SHP77 treated with DMSO at 0.1 percent for 48 hours (cell line): Measurements from ENCODE around the gene CACNA1C.

Experiments used
- DNase-seq: peaks from one replicate; lab custom pipeline; 2025; lab: John Stamatoyannopoulos, UW

CACNA1C gene

GRCh38 chr12:2343681-2344080 lies 290.9 kb downstream of the CACNA1C start:
- DNase-seq = no peak

- no peak for DNase-seq
Observed at GRCh38 chr12:2344476-2344875, 291.7 kb downstream of the CACNA1C start.

GRCh38 chr12:2344885-2345284 lies 292.1 kb downstream of the CACNA1C start:
- DNase-seq = no peak

- DNase-seq = no peak
Observed at GRCh38 chr12:2345902-2346301, 293.1 kb downstream of the CACNA1C start.

GRCh38 chr12:2346416-2346815 lies 293.6 kb downstream of the CACNA1C start:
- no peak for DNase-seq

- DNase-seq = no peak
Observed at GRCh38 chr12:2347137-2347843, 294.5 kb downstream of the CACNA1C start.

GRCh38 chr12:2347844-2348481 lies 295.2 kb downstream of the CACNA1C start:
- no peak for DNase-seq

- DNase-seq = no peak
Observed at GRCh38 chr12:2348482-2348852, 295.7 kb downstream of the CACNA1C start.

GRCh38 chr12:2351161-2351560 lies 298.4 kb downstream of the CACNA1C start:
- DNase-seq = no peak

- DNase-seq = no peak
Observed at GRCh38 chr12:2352203-2352602, 299.4 kb downstream of the CACNA1C start.

- DNase-seq = no peak
Observed at GRCh38 chr12:2353281-2353680, 300.5 kb downstream of the CACNA1C start.

GRCh38 chr12:2353691-2354090 lies 300.9 kb downstream of the CACNA1C start:
- no peak for DNase-seq

- no peak for DNase-seq
Observed at GRCh38 chr12:2354151-2354991, 301.6 kb downstream of the CACNA1C start.

- no peak for DNase-seq
Observed at GRCh38 chr12:2355198-2355597, 302.4 kb downstream of the CACNA1C start.

GRCh38 chr12:2355604-2356003 lies 302.8 kb downstream of the CACNA1C start:
- no peak for DNase-seq

GRCh38 chr12:2356601-2357125 lies 303.9 kb downstream of the CACNA1C start:
- no peak for DNase-seq

- DNase-seq = no peak
Observed at GRCh38 chr12:2358986-2359658, 306.3 kb downstream of the CACNA1C start.

GRCh38 chr12:2359725-2360629 lies 307.2 kb downstream of the CACNA1C start:
- no peak for DNase-seq

GRCh38 chr12:2360630-2361170 lies 307.9 kb downstream of the CACNA1C start:
- no peak for DNase-seq

- DNase-seq = no peak
Observed at GRCh38 chr12:2363836-2364609, 311.2 kb downstream of the CACNA1C start.
